ENCODE data around the gene PRRX2. TPM values are rescaled to one million over a fixed set of nuclear protein-coding genes. Genes with fewer than 3 reads are reported as not detected.

The PRRX2 gene
- total and polyA plus RNA-seq, 9 of the 15 experiments (the other 6 are each of a cell fraction or from before 2014, with no cell fraction given): 0.21 TPM; not detected in 8

DNA sequence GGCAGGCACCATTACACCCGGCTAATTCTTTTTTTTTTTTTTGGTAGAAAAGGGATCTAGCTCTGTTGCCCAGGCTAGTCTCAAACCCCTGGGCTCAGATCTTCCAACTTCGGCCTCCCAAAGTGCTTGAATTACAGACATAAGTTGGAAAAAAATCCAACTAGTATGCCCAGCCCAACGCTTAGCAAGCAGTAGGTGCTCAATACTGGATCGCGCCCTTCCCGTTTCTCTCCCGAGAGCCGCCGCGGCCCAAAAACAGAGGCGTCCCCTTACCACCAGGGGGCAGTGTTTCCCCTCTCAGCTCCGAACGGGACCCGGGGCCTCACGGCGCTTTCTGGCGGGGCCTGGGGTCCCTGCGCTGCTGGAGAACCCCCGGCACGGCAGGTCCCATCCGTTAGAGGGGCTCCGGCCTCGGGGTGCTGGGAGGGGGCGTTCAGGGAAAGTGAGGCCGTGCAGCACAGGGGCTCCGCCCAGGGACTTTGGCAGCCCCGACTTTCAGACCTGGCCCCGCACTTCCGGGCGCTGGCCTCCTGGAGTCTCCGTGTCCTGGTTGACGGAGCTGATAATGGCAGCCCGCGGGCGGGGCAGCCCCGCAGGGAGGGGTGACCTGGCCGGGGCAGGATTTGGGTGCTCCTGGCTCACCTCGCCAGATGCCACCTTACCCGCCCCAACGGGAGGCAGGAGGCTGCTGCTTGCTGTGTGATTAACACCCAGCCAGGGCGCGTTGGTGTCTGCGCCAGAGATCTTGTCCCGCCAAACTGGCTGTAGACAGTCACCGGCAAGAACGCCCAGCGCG lies 72.2 kb downstream of the PRRX2 start (continued):
- TF ChIP-seq, protein P1, sequence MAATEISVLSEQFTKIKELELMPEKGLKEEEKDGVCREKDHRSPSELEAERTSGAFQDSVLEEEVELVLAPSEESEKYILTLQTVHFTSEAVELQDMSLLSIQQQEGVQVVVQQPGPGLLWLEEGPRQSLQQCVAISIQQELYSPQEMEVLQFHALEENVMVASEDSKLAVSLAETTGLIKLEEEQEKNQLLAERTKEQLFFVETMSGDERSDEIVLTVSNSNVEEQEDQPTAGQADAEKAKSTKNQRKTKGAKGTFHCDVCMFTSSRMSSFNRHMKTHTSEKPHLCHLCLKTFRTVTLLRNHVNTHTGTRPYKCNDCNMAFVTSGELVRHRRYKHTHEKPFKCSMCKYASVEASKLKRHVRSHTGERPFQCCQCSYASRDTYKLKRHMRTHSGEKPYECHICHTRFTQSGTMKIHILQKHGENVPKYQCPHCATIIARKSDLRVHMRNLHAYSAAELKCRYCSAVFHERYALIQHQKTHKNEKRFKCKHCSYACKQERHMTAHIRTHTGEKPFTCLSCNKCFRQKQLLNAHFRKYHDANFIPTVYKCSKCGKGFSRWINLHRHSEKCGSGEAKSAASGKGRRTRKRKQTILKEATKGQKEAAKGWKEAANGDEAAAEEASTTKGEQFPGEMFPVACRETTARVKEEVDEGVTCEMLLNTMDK (IDR thresholded peaks at IDR 0.05; ENCODE audit: borderline replicate concordance, insufficient read depth, low read depth, low read length, poor library complexity, severe bottlenecking): peak; percentile 91
- TF ChIP-seq PRMT5 (CRISPR knock-in tag; IDR thresholded peaks at IDR 0.05) (no peak; the same call in 1 of the 2 replicates), RBM15 (IDR thresholded peaks at IDR 0.05; ENCODE audit: insufficient read depth, low read length) (no peak), BCOR (IDR thresholded peaks at IDR 0.05) (peak; percentile 82), MCM2 (IDR thresholded peaks at IDR 0.05; ENCODE audit: low read depth) (no peak), KDM2B (CRISPR knock-in tag; IDR thresholded peaks at IDR 0.05) (no peak), ZC3H4 (CRISPR knock-in tag; IDR thresholded peaks at IDR 0.05; ENCODE audit: borderline replicate concordance) (no peak), XRCC3 (IDR thresholded peaks at IDR 0.05) (no peak), ZNF589 (CRISPR knock-in tag; IDR thresholded peaks at IDR 0.05; ENCODE audit: low read depth) (no peak), SMARCB1 (IDR thresholded peaks at IDR 0.05; ENCODE audit: insufficient read length, low read depth) (no peak), THRAP3 (IDR thresholded peaks at IDR 0.05; ENCODE audit: borderline replicate concordance) (no peak; the same call in 1 of the 2 replicates), GATA2 (CRISPR knock-in tag; IDR thresholded peaks at IDR 0.05) (peak; percentile 82), NFE2L1 (tag; IDR thresholded peaks at IDR 0.05; ENCODE audit: borderline replicate concordance, low read depth) (no peak), ZNF224 (CRISPR knock-in tag; IDR thresholded peaks at IDR 0.05) (no peak), KAT8 (IDR thresholded peaks at IDR 0.05; ENCODE audit: low read depth) (no peak), ZSCAN29 (IDR thresholded peaks at IDR 0.05) (0 out of 2 replicates have a peak, but pooled peaks have one; percentile 43), MEIS2 (IDR thresholded peaks at IDR 0.05; ENCODE audit: partially characterized antibody) (peak; percentile 49), ZNF232 (CRISPR knock-in tag; IDR thresholded peaks at IDR 0.05) (no peak)
- TF ChIP-seq, protein P2, sequence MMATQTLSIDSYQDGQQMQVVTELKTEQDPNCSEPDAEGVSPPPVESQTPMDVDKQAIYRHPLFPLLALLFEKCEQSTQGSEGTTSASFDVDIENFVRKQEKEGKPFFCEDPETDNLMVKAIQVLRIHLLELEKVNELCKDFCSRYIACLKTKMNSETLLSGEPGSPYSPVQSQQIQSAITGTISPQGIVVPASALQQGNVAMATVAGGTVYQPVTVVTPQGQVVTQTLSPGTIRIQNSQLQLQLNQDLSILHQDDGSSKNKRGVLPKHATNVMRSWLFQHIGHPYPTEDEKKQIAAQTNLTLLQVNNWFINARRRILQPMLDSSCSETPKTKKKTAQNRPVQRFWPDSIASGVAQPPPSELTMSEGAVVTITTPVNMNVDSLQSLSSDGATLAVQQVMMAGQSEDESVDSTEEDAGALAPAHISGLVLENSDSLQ (IDR thresholded peaks at IDR 0.05): peak; percentile 53; the same call in 1 of the 2 replicates
- TF ChIP-seq, protein P3, sequence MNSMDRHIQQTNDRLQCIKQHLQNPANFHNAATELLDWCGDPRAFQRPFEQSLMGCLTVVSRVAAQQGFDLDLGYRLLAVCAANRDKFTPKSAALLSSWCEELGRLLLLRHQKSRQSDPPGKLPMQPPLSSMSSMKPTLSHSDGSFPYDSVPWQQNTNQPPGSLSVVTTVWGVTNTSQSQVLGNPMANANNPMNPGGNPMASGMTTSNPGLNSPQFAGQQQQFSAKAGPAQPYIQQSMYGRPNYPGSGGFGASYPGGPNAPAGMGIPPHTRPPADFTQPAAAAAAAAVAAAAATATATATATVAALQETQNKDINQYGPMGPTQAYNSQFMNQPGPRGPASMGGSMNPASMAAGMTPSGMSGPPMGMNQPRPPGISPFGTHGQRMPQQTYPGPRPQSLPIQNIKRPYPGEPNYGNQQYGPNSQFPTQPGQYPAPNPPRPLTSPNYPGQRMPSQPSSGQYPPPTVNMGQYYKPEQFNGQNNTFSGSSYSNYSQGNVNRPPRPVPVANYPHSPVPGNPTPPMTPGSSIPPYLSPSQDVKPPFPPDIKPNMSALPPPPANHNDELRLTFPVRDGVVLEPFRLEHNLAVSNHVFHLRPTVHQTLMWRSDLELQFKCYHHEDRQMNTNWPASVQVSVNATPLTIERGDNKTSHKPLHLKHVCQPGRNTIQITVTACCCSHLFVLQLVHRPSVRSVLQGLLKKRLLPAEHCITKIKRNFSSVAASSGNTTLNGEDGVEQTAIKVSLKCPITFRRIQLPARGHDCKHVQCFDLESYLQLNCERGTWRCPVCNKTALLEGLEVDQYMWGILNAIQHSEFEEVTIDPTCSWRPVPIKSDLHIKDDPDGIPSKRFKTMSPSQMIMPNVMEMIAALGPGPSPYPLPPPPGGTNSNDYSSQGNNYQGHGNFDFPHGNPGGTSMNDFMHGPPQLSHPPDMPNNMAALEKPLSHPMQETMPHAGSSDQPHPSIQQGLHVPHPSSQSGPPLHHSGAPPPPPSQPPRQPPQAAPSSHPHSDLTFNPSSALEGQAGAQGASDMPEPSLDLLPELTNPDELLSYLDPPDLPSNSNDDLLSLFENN (IDR thresholded peaks at IDR 0.05; ENCODE audit: low read depth in 2 of 2, low read length in 2 of 2): peak in 1 of 2 experiments; percentile 54; a peak in 1 of 4 replicates
- TF ChIP-seq, protein P4, sequence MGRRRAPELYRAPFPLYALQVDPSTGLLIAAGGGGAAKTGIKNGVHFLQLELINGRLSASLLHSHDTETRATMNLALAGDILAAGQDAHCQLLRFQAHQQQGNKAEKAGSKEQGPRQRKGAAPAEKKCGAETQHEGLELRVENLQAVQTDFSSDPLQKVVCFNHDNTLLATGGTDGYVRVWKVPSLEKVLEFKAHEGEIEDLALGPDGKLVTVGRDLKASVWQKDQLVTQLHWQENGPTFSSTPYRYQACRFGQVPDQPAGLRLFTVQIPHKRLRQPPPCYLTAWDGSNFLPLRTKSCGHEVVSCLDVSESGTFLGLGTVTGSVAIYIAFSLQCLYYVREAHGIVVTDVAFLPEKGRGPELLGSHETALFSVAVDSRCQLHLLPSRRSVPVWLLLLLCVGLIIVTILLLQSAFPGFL (CRISPR knock-in tag; IDR thresholded peaks at IDR 0.05): 0 out of 2 replicates have a peak, but pooled peaks have one; percentile 70

Measured in K562 (cell line).